ENCODE data around the gene RHOG. TPM values are rescaled to one million over a fixed set of nuclear protein-coding genes. Genes with fewer than 3 reads are reported as not detected.

The RHOG gene
- total RNA-seq, 1 experiment from 2014 or later = 26.4 TPM

DNA sequence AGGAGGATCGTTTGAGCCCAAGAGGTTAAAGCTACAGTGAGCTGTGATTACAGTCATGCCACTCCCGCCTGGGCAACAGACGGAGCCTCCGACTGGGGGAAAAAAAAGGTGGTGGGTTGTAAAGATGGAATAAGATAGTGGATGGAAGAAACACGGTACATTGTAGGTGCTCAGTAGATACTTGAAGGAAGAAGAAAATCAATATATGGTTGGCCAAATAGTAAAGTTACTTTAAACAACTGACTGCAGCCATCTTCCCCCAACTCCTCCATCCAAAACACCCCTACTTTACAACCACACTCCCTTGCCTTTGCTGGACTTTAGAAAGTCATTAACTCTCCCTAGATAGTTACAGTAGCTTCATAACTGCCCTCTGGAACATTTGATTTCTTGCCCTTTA lies 40.9 kb downstream of the RHOG start:
- H2BK5ac ChIP-seq (ENCODE audit: insufficient read length, low read length) = no peak overlapping the region
- H2BK15ac ChIP-seq (ENCODE audit: low read depth, low read length) = no peak overlapping the region
- H3K27me3 Mint-ChIP-seq (ENCODE audit: low read depth) = no peaks in the 10 kb centered on the region
- H4K20me1 ChIP-seq (ENCODE audit: control insufficient read depth, insufficient read depth, insufficient read length) = no peaks in the 10 kb centered on the region
- H2AFZ ChIP-seq (ENCODE audit: low read length) = no peak overlapping the region
- H3K23me2 ChIP-seq (ENCODE audit: insufficient read length, low read depth, low read length, poor library complexity, severe bottlenecking) = peaks cover 5% of the 10 kb centered on the region
- no peak overlapping the region for H3K18ac ChIP-seq (ENCODE audit: insufficient read length, low read depth, low read length)
- H3K9me3 Mint-ChIP-seq = peaks cover 0 to 2% of the 10 kb centered on the region in 2 experiments; a peak in 2 of 5 replicates
- no peak overlapping the region for H3T11ph ChIP-seq (ENCODE audit: low read length)
- H3K79me2 ChIP-seq (ENCODE audit: insufficient read depth, low read length) = peaks cover 19% of the 10 kb centered on the region; the same call in 1 of the 2 replicates
- no peak overlapping the region for H2BK20ac ChIP-seq (ENCODE audit: low read depth, low read length, poor library complexity, severe bottlenecking)
- no peak overlapping the region for H2AK5ac ChIP-seq (ENCODE audit: insufficient read length, low read length)
- H3K79me1 ChIP-seq (ENCODE audit: insufficient read depth, low read depth, low read length, poor library complexity, severe bottlenecking) = no peaks in the 10 kb centered on the region
- H3K27ac Mint-ChIP-seq = no peak overlapping the region
- H3K4me1 Mint-ChIP-seq = peaks cover 9 to 21% of the 10 kb centered on the region in 2 experiments
- no peak overlapping the region for H3K4me3 Mint-ChIP-seq
- no peaks in the 10 kb centered on the region for H3K9me3 ChIP-seq (ENCODE audit: control insufficient read depth, low read depth, low read length)
- no peak overlapping the region for H3K27ac ChIP-seq (ENCODE audit: insufficient read length, low read depth, low read length)
- H3K23ac ChIP-seq (ENCODE audit: insufficient read length, low read depth, low read length) = no peak overlapping the region
- no peak overlapping the region for H4K8ac ChIP-seq (replicated peaks; ENCODE audit: insufficient read length, low read depth, low read length)
- H3K14ac ChIP-seq (ENCODE audit: insufficient read depth, low read length) = no peak overlapping the region
- H4K91ac ChIP-seq (ENCODE audit: insufficient read length, low read depth, low read length) = no peak overlapping the region
- H3K4ac ChIP-seq (ENCODE audit: low read depth, low read length) = no peak overlapping the region
- H3K56ac ChIP-seq (ENCODE audit: insufficient read length, low read depth, low read length) = no peak overlapping the region
- no peak overlapping the region for H2BK120ac ChIP-seq (ENCODE audit: low read depth, low read length, poor library complexity, severe bottlenecking)
- no peak overlapping the region for H3K4me2 ChIP-seq (ENCODE audit: insufficient read depth, insufficient read length, low read length)
- TF ChIP-seq, protein P1, sequence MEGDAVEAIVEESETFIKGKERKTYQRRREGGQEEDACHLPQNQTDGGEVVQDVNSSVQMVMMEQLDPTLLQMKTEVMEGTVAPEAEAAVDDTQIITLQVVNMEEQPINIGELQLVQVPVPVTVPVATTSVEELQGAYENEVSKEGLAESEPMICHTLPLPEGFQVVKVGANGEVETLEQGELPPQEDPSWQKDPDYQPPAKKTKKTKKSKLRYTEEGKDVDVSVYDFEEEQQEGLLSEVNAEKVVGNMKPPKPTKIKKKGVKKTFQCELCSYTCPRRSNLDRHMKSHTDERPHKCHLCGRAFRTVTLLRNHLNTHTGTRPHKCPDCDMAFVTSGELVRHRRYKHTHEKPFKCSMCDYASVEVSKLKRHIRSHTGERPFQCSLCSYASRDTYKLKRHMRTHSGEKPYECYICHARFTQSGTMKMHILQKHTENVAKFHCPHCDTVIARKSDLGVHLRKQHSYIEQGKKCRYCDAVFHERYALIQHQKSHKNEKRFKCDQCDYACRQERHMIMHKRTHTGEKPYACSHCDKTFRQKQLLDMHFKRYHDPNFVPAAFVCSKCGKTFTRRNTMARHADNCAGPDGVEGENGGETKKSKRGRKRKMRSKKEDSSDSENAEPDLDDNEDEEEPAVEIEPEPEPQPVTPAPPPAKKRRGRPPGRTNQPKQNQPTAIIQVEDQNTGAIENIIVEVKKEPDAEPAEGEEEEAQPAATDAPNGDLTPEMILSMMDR (conservative IDR thresholded peaks at IDR 0.05) = no peak
- H3K4me1 ChIP-seq (ENCODE audit: insufficient read depth, low read length) = no peaks in the 10 kb centered on the region
- H3K9ac ChIP-seq (ENCODE audit: extremely low read depth, insufficient read length, low read length) = no peak overlapping the region
- H4K5ac ChIP-seq (ENCODE audit: insufficient read length, low read depth, low read length) = no peak overlapping the region
- H2BK12ac ChIP-seq (ENCODE audit: insufficient read length, low read depth, low read length) = no peak overlapping the region
- WGBS (ENCODE audit: extremely low coverage, insufficient read length, low lambda C conversion rate) = 100% methylated on average over 1 of the region's 5 CpGs
- no peaks in the 10 kb centered on the region for H3K27me3 ChIP-seq (ENCODE audit: insufficient read depth, low read length)
- peaks cover 1 to 10% (median 3%) of the 10 kb centered on the region in 3 experiments; a peak in 5 of 7 replicates for H3K36me3 Mint-ChIP-seq (ENCODE audit: insufficient read depth in 1 of 3, low read depth in 3 of 3)
- no peak for DNase-seq

Measured in H9 (cell line).